ES-I3 (cell line): ENCODE results near the gene GNAS.

Experiments used
- H3K36me3 ChIP-seq: 2 replicates; pipeline ENCODE4 v1.6.1; 2013; ENCODE audit warnings: mild to moderate bottlenecking, low read length, control low read depth, moderate library complexity; ENCODE audit not compliant: insufficient read depth
- H3K4me1 ChIP-seq: 2 replicates; pipeline ENCODE4 v1.6.1; 2013; ENCODE audit warnings: mild to moderate bottlenecking, control low read depth, low read length; ENCODE audit not compliant: insufficient read depth
- H3K9ac ChIP-seq: 2 replicates; pipeline ENCODE4 v1.6.1; 2013; ENCODE audit warnings: low read depth, mild to moderate bottlenecking, low read length, moderate library complexity
- H3K9me3 ChIP-seq: 2 replicates; pipeline ENCODE4 v1.6.1; 2013; ENCODE audit warnings: mild to moderate bottlenecking, low read length, moderate library complexity; ENCODE audit not compliant: control insufficient read depth, insufficient read depth

GNAS gene

GRCh38 chr20:58875541-58876134 is 23.1 kb downstream of the GNAS start:
- no peaks in the 10 kb centered on the region for H3K9me3 ChIP-seq
- H3K36me3 ChIP-seq = no peaks in the 10 kb centered on the region
- H3K9ac ChIP-seq = no peak overlapping the region
- peaks cover 29% of the 10 kb centered on the region for H3K4me1 ChIP-seq

GRCh38 chr20:58876437-58876836 is 23.9 kb downstream of the GNAS start:
- Histone ChIP-seq H3K9ac (no peak overlapping the region), H3K4me1 (peaks cover 29% of the 10 kb centered on the region), H3K36me3 (no peaks in the 10 kb centered on the region), H3K9me3 (no peaks in the 10 kb centered on the region)

DNA sequence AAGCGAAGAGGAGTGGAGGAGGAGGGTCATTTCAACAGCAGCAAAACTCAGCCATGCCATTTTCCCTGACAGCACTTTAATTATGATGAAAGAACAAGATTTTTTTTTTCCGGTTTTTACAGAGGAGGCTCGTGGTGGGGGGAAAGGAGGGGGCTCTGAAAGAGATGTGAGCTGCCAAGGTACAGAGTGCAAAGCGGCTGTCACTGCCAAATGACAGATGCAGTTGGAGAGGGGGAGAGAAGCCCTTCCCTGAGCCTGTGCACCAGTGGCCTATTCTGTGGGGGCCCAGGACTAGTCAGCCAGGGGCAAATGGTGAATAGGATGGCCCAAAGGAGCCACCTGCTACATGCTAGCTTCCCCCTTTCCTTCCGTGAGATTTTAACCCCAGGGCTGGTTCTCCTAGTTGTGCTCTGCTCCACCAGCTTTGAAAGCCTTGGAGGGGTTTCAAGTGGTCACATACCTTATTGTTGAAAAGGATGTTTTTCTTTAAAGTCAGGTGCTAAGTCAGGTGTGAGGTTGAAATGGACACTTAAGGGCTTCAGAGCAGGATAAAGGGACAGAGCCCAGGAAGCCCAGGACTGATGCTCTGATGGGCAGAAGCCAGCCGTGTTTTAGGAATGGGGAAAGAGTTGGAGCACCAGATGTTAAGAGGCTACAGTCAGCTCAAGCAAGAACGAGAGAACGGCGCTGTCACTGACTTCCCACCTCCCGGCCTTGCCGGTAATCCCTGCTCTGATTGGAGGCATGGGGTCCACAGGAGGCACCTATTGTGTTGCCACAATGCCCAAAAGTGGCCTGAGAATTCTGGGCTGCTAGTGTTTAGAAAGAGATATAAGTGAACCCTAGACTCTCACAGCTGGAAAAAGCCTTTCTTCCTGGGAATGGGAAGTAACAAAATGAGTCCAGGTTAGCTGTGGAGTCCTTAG is 24.8 kb downstream of the GNAS start:
- no peaks in the 10 kb centered on the region for H3K36me3 ChIP-seq
- H3K4me1 ChIP-seq = peaks cover 29% of the 10 kb centered on the region
- no peak overlapping the region for H3K9ac ChIP-seq
- H3K9me3 ChIP-seq = no peaks in the 10 kb centered on the region

- peaks cover 36% of the 10 kb centered on the region for H3K4me1 ChIP-seq
- no peak overlapping the region for H3K9ac ChIP-seq
- H3K36me3 ChIP-seq = no peaks in the 10 kb centered on the region
- H3K9me3 ChIP-seq = no peaks in the 10 kb centered on the region
Observed at GRCh38 chr20:58877976-58878360, 25.5 kb downstream of the GNAS start.

DNA sequence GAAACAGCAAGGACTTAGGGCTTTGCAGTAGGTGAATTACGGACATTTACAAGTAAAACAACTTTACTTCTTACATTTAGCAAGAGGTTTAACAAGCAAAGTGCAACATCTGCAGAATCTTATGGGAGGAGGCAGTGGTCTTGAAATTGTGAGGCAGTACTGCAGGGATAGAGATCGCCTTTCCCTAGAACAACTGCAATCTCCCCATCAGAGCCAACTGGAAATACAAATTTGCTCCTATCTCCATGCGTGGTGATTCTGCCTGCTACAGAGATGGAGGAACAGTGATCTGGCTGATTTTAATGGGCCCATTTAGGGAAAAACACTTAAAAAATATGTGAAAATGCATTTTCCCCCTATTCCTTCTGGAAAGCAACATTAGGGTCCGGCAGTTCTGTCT is 25.9 kb downstream of the GNAS start:
- Histone ChIP-seq H3K9ac (no peak overlapping the region), H3K9me3 (no peaks in the 10 kb centered on the region), H3K36me3 (no peaks in the 10 kb centered on the region), H3K4me1 (peaks cover 38% of the 10 kb centered on the region)

DNA sequence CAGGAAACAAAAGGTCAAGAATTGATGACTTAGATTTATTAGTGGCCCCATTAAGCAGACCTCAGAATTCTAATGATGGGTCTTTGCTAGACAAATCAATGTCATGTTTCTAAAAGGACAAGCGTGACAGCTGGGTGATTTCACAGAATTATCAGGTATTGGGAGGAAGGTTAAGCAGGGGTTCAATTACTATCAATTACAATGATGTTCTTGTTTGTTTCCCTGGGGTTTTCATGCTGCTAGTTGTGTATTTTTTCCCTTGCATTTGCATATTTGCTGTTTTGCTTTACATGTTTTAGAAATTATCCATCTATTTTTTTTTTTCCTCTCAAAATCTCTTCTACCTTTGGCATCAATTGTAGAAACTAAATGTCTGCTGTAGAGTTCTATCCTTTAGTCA is 27.9 kb downstream of the GNAS start:
- Histone ChIP-seq H3K36me3 (no peaks in the 10 kb centered on the region), H3K4me1 (peaks cover 45% of the 10 kb centered on the region)

GRCh38 chr20:58880994-58881752 is 28.7 kb downstream of the GNAS start:
- Histone ChIP-seq H3K4me1 (peaks cover 39% of the 10 kb centered on the region), H3K36me3 (no peaks in the 10 kb centered on the region), H3K9me3 (no peaks in the 10 kb centered on the region), H3K9ac (no peak overlapping the region)

More for the DNA sequence above, 27.9 kb downstream of the GNAS start:
- no peaks in the 10 kb centered on the region for H3K9me3 ChIP-seq
- no peak overlapping the region for H3K9ac ChIP-seq

GRCh38 chr20:58882704-58883089 is 30.2 kb downstream of the GNAS start:
- Histone ChIP-seq H3K9ac (peak overlapping the region; percentile 14; the same call in 1 of the 2 replicates), H3K4me1 (peaks cover 25% of the 10 kb centered on the region), H3K36me3 (no peaks in the 10 kb centered on the region), H3K9me3 (no peaks in the 10 kb centered on the region)

DNA sequence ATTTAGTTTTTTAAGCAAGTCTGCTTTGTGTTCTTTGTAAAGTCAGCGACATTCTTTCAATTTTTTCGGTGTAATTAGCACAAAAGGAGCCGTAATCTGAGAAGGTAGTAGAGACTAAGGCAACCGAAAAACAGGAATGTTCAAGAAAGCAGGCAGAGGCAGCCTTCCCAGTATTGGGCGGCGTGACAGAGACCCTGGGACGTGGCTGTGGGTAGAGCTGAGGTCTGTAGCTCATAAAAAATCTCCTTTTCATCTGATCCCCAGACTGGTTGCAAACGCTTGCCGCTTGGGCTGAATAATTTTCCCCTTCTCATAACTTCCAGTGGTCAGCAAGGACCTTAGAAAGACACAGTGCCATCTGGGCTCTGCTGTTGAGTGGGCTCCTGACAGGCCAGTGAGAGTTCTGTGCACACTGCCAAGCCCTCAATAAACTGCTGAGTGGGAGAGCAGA is 30.8 kb downstream of the GNAS start:
- Histone ChIP-seq H3K4me1 (peaks cover 20% of the 10 kb centered on the region), H3K9ac (peak overlapping the region; percentile 14; the same call in 1 of the 2 replicates), H3K9me3 (no peaks in the 10 kb centered on the region)

GRCh38 chr20:58884966-58885365 is 32.5 kb downstream of the GNAS start:
- H3K9me3 ChIP-seq = no peaks in the 10 kb centered on the region
- peaks cover 16% of the 10 kb centered on the region for H3K4me1 ChIP-seq
- H3K9ac ChIP-seq = no peak overlapping the region
- H3K36me3 ChIP-seq = no peaks in the 10 kb centered on the region

More for the DNA sequence above, 30.8 kb downstream of the GNAS start:
- H3K36me3 ChIP-seq = no peaks in the 10 kb centered on the region

- Histone ChIP-seq H3K9me3 (no peaks in the 10 kb centered on the region; the same call in 1 of the 2 replicates), H3K4me1 (peaks cover 16% of the 10 kb centered on the region), H3K36me3 (no peaks in the 10 kb centered on the region), H3K9ac (no peak overlapping the region)
Observed at GRCh38 chr20:58886546-58886945, 34.0 kb downstream of the GNAS start.

- no peaks in the 10 kb centered on the region for H3K36me3 ChIP-seq
- peak overlapping the region; percentile 94 for H3K9ac ChIP-seq
- H3K4me1 ChIP-seq = peaks cover 8% of the 10 kb centered on the region; the same call in 1 of the 2 replicates
- no peaks in the 10 kb centered on the region; the same call in 1 of the 2 replicates for H3K9me3 ChIP-seq
Observed at GRCh38 chr20:58888103-58888502, 35.6 kb downstream of the GNAS start.

GRCh38 chr20:58888521-58889333 is 36.2 kb downstream of the GNAS start:
- peaks cover 8% of the 10 kb centered on the region; the same call in 1 of the 2 replicates for H3K4me1 ChIP-seq

More at GRCh38 chr20:58888521-58889333, 36.2 kb downstream of the GNAS start:
- no peaks in the 10 kb centered on the region; the same call in 1 of the 2 replicates for H3K9me3 ChIP-seq
- no peaks in the 10 kb centered on the region for H3K36me3 ChIP-seq
- H3K9ac ChIP-seq = peak overlapping the region; percentile 94
